ENCODE data around the gene TACC2. TPM values are rescaled to one million over a fixed set of nuclear protein-coding genes. Genes with fewer than 3 reads are reported as not detected.

TACC2 gene
- total RNA-seq, 4 donors from 2014 or later = 31.0 to 52.5 (median 42.2) TPM

DNA sequence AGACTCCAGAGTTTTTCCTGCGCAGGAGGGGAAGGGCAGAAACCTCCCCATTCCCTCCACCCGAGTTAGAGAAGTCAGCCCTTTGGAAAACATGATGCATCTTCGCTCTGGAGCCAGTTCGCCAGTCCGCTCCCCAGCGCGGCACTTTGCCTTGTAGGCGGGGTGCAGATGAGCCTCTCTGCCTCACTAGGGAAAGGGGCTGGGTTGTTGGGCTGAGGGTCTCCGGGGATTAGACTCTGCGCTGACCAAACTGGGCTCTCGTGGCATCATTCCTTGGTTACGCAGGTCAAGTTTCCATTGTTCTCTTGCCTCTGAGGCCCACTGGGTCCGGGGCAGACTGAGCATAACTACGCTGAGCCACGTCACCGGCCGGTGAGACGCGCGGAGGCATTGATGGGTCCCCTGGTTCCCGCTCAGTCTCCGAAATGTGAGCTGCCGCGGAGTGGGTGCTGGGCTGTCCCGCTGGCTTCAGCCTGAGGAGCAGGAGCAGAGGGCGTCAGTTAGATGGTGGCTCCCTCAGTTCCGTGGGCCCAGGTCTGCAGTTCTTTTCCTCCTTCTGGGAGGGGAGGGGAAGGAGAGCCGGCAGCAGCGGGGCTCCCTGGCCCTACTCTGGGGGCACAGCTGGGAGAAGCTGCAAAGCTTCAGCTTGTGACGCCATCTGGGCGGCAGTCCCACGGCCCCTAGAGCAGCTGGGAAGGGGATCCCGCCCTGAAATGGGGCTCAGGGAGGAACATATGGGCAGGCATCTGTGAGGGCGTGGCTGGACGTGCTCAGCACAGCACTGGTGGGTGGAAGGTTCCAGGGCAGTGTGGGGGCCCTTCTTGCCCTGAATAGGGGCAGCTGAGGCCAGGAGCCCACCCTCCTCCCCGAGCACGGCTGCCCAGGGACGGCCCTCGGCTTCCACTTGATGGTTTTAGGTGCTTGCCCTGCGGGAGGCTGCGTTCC, 160.9 kb downstream of the TACC2 start:
- Histone ChIP-seq H3K27me3 (no peaks in the 10 kb centered on the region), H3K9me3 (peaks cover 0 to 6% (median 0%) of the 10 kb centered on the region in 4 donors), H3K36me3 (peaks cover 0 to 3% (median 0%) of the 10 kb centered on the region in 3 donors), H3K4me3 (peak overlapping the region in 2 of 4 donors; percentile 14 to 15), H3K27ac (peak overlapping the region; percentile 68 to 85 (median 76)), H3K4me1 (peaks cover 0 to 79% (median 25%) of the 10 kb centered on the region in 4 donors)
- DNase-seq (ENCODE audit: low spot score in 2 of 2) = no peak
- 51 to 56% methylated on average over 14 to 24 of the region's 41 CpGs for WGBS, 2 donors
- peak in 1 of 2 donors; percentile 31 for TF ChIP-seq EP300 (IDR thresholded peaks at IDR 0.05)
- TF ChIP-seq CTCF (IDR thresholded peaks at IDR 0.05) = no peak
- peak in 1 of 2 donors; percentile 15 for TF ChIP-seq POLR2A (IDR thresholded peaks at IDR 0.05)

GRCh38 chr10:122151121-122151694, 162.2 kb downstream of the TACC2 start:
- peak overlapping the region in 3 of 4 donors; percentile 35 to 81 (median 39) for H3K27ac ChIP-seq
- peaks cover 0 to 88% (median 32%) of the 10 kb centered on the region in 4 donors for H3K4me1 ChIP-seq
- no peaks in the 10 kb centered on the region for H3K9me3 ChIP-seq
- 87 to 90% methylated on average over 5 of the region's 5 CpGs for WGBS, 2 donors
- TF ChIP-seq POLR2A (IDR thresholded peaks at IDR 0.05) (no peak), EP300 (IDR thresholded peaks at IDR 0.05) (no peak), CTCF (IDR thresholded peaks at IDR 0.05) (no peak)
- no peak for DNase-seq (ENCODE audit: low spot score in 2 of 2)
- no peaks in the 10 kb centered on the region for H3K36me3 ChIP-seq
- no peaks in the 10 kb centered on the region for H3K27me3 ChIP-seq
- H3K4me3 ChIP-seq = no peak overlapping the region

DNA sequence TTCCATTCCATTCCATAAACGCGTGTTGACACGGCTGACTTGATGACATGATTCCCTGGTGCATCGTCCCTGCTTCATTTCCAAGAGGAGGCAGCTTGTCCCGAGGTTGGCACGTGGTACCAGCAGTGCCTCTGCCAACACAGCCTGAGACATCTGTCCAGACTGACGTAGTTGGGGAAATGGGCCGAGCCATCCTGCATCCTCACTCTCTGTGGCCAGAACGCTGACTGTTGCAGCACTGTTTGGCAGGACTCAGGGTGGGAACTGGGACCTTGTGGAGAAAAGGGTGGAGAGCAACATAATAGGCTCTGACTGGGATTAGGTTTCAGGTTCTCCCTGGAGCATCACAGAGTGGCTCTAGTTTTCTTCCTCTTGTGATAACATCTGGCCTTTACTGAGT, 163.6 kb downstream of the TACC2 start:
- no peaks in the 10 kb centered on the region for H3K27me3 ChIP-seq
- H3K36me3 ChIP-seq = no peaks in the 10 kb centered on the region
- peak; percentile 88 to 89 for DNase-seq (ENCODE audit: low spot score in 2 of 2)
- H3K4me1 ChIP-seq = peaks cover 0 to 81% (median 32%) of the 10 kb centered on the region in 4 donors
- H3K27ac ChIP-seq = peak overlapping the region in 2 of 4 donors; percentile 71 to 81
- peak in 1 of 5 experiments; percentile 11 for TF ChIP-seq CTCF (IDR thresholded peaks at IDR 0.05)
- peak in 1 of 2 donors; percentile 22 for TF ChIP-seq POLR2A (IDR thresholded peaks at IDR 0.05)
- TF ChIP-seq EP300 (IDR thresholded peaks at IDR 0.05) = peak in 1 of 2 donors; percentile 84
- WGBS, 2 donors = 43 to 65% methylated on average over 8 to 9 of the region's 9 CpGs
- no peaks in the 10 kb centered on the region for H3K9me3 ChIP-seq
- no peak overlapping the region for H3K4me3 ChIP-seq

GRCh38 chr10:122154031-122154544, 165.1 kb downstream of the TACC2 start:
- H3K9me3 ChIP-seq = no peaks in the 10 kb centered on the region
- H3K27ac ChIP-seq = peak overlapping the region; percentile 5 to 81 (median 57)
- peaks cover 0 to 68% (median 22%) of the 10 kb centered on the region in 4 donors for H3K4me1 ChIP-seq
- DNase-seq (ENCODE audit: low spot score in 2 of 2) = no peak
- WGBS, 2 donors = 30 to 35% methylated on average over 10 of the region's 10 CpGs
- TF ChIP-seq CTCF (IDR thresholded peaks at IDR 0.05) (no peak), POLR2A (IDR thresholded peaks at IDR 0.05) (no peak), EP300 (IDR thresholded peaks at IDR 0.05) (no peak)
- no peak overlapping the region for H3K4me3 ChIP-seq
- H3K27me3 ChIP-seq = no peaks in the 10 kb centered on the region
- no peaks in the 10 kb centered on the region for H3K36me3 ChIP-seq

Measured in tibial nerve (tissue), 4 donors.